ENCODE results near the gene ADM. TPM values are rescaled to one million over a fixed set of nuclear protein-coding genes. Genes with fewer than 3 reads are reported as not detected.

ADM gene, protein sequence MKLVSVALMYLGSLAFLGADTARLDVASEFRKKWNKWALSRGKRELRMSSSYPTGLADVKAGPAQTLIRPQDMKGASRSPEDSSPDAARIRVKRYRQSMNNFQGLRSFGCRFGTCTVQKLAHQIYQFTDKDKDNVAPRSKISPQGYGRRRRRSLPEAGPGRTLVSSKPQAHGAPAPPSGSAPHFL
- 2,088 and 2,760 TPM in 2 replicates for total RNA-seq

GRCh38 chr11:10304495-10305261, at the start of gene ADM:
ADM (plus strand) TSS chr11:10305073; CDS start chr11:10305701, 628 bp downstream.

GRCh38 chr11:10293423-10294289, 11.2 kb upstream of the ADM start, which contains the start of gene SBF2:
SBF2 (minus strand) TSS chr11:10294219; CDS start chr11:10294069, 150 bp downstream.

Small RNA genes within 50 kb of the gene (small RNA-seq; reads per million reads assigned to genes)
- 0.49 reads per million for gene AC080023.2

Other genes starting within 250 kb of the ADM start
- 107 and 146 TPM in 2 replicates for gene SBF2, start 10.9 kb upstream of the ADM start, total RNA-seq
- gene AMPD3, start 150.2 kb downstream of the ADM start, total RNA-seq: 23.6 and 31.0 TPM in 2 replicates
- gene RNF141, start 236.1 kb downstream of the ADM start, total RNA-seq: 28.7 and 34.0 TPM in 2 replicates